HEK293 (cell line): Measurements from ENCODE around the gene ENKUR.

ENCODE experiments used
- CTCF ChIA-PET: fragments of 350-600 bp; formaldehyde crosslinking; extraction: SDS; loops from one replicate; lab custom pipeline; 2021; ENCODE audit warnings: antibody characterized with exemption; lab: Yijun Ruan, JAX
- POLR2A ChIA-PET: fragments of 300-600 bp; formaldehyde crosslinking; extraction: SDS; loops from one replicate; lab custom pipeline; 2020; ENCODE audit warnings: antibody characterized with exemption, inconsistent platforms; lab: Yijun Ruan, JAX
- H3K27ac ChIP-seq: fragments of 200-500 bp; sonication (Bioruptor generic); 2 replicates; pipeline ENCODE4 v1.5.1; 2014; ENCODE audit warnings: low read depth, low read length, control low read depth, inconsistent platforms; ENCODE audit errors: extremely low read depth
- H3K36me3 ChIP-seq, 2 experiments: fragments of 200-500 bp in 1 of 2; sonication (Bioruptor generic) in 1 of 2; 1 replicate in 1 of 2; 2 replicates in 1 of 2; pipeline ENCODE4 v1.5.1; 2014 to 2017; ENCODE audit warnings: inconsistent platforms in 2 of 2, low read length in 2 of 2; ENCODE audit not compliant: control insufficient read depth in 2 of 2, insufficient read depth in 1 of 2
- H3K4me1 ChIP-seq: fragments of 200-500 bp; sonication (Bioruptor generic); 2 replicates; pipeline ENCODE4 v1.5.1; 2014; ENCODE audit warnings: mild to moderate bottlenecking, low read length, inconsistent platforms; ENCODE audit not compliant: control insufficient read depth, insufficient read depth
- H3K4me3 ChIP-seq: 2 replicates; pipeline ENCODE4 v1.5.1; 2011; ENCODE audit warnings: low read depth, mild to moderate bottlenecking, control low read depth, low read length, moderate library complexity
- H3K9me3 ChIP-seq: fragments of 200-500 bp; sonication (Bioruptor generic); 2 replicates; pipeline ENCODE4 v1.5.1; 2014; ENCODE audit warnings: low read depth, low read length, inconsistent platforms; ENCODE audit not compliant: control insufficient read depth, insufficient read depth
- ATF2 ChIP-seq: fragments of 450-650 bp; formaldehyde crosslinking; IDR thresholded peaks from 2 replicates; pipeline ENCODE4 v1.5.1; 2016; ENCODE audit warnings: missing biosample characterization, missing genetic modification characterization, low read depth
- GFI1B ChIP-seq: fragments of 450-650 bp; formaldehyde crosslinking; IDR thresholded peaks from 2 replicates; pipeline ENCODE4 v1.5.1; 2016; ENCODE audit warnings: missing biosample characterization, missing genetic modification characterization
- GLIS2 ChIP-seq: fragments of 450-650 bp; formaldehyde crosslinking; IDR thresholded peaks from 2 replicates; pipeline ENCODE4 v1.5.1; 2016; ENCODE audit warnings: missing biosample characterization, missing genetic modification characterization
- KLF1 ChIP-seq: fragments of 450-650 bp; formaldehyde crosslinking; IDR thresholded peaks from 2 replicates; pipeline ENCODE4 v1.5.1; 2016; ENCODE audit warnings: missing biosample characterization, missing genetic modification characterization
- PRDM1 ChIP-seq: fragments of 450-650 bp; formaldehyde crosslinking; IDR thresholded peaks from 2 replicates; pipeline ENCODE4; 2016; ENCODE audit warnings: missing biosample characterization, missing genetic modification characterization
- YY1 ChIP-seq: fragments of 450-650 bp; formaldehyde crosslinking; IDR thresholded peaks from 2 replicates; pipeline ENCODE4 v1.5.1; 2018; ENCODE audit warnings: missing biosample characterization, missing genetic modification characterization
- ZBTB44 ChIP-seq: fragments of 450-650 bp; IDR thresholded peaks from 2 replicates; pipeline ENCODE4 v1.5.1; 2018; ENCODE audit warnings: missing biosample characterization, mild to moderate bottlenecking, missing genetic modification characterization
- ZFP69B ChIP-seq: fragments of 450-650 bp; formaldehyde crosslinking; IDR thresholded peaks from 2 replicates; pipeline ENCODE4 v1.5.1; 2016; ENCODE audit warnings: missing biosample characterization, missing genetic modification characterization
- ZNF19 ChIP-seq: fragments of 450-650 bp; formaldehyde crosslinking; IDR thresholded peaks from 2 replicates; pipeline ENCODE4; 2016; ENCODE audit warnings: missing biosample characterization, missing genetic modification characterization, low read depth
- ZNF211 ChIP-seq: fragments of 450-650 bp; formaldehyde crosslinking; IDR thresholded peaks from 2 replicates; pipeline ENCODE4 v1.5.1; 2016; ENCODE audit warnings: low read depth, missing biosample characterization, missing genetic modification characterization
- ZNF239 ChIP-seq: fragments of 450-650 bp; formaldehyde crosslinking; IDR thresholded peaks from 2 replicates; pipeline ENCODE4 v1.5.1; 2016; ENCODE audit warnings: missing biosample characterization, missing genetic modification characterization
- ZNF274 ChIP-seq, 2 experiments: fragments of 200-500 bp in 1 of 2; fragments of 450-650 bp in 1 of 2; sonication (Bioruptor generic) in 1 of 2; formaldehyde crosslinking in 1 of 2; IDR thresholded peaks; 2 replicates each; pipeline versions ENCODE4 v1.5.1 to v1.6.1; 2014 to 2016; ENCODE audit warnings: borderline replicate concordance in 1 of 2, inconsistent platforms in 1 of 2, low read length in 1 of 2, missing biosample characterization in 1 of 2, missing genetic modification characterization in 1 of 2
- ZNF335 ChIP-seq: fragments of 450-650 bp; formaldehyde crosslinking; conservative IDR thresholded peaks from 2 replicates; pipeline ENCODE4 v1.5.1; 2016; ENCODE audit warnings: missing biosample characterization, missing genetic modification characterization
- ZNF423 ChIP-seq: fragments of 450-650 bp; formaldehyde crosslinking; IDR thresholded peaks from 2 replicates; pipeline ENCODE4 v1.5.1; 2016; ENCODE audit warnings: missing biosample characterization, missing genetic modification characterization
- ZNF48 ChIP-seq: fragments of 450-650 bp; formaldehyde crosslinking; IDR thresholded peaks from 2 replicates; pipeline ENCODE4 v1.5.1; 2016; ENCODE audit warnings: missing biosample characterization, missing genetic modification characterization
- ZNF529 ChIP-seq: fragments of 450-650 bp; formaldehyde crosslinking; IDR thresholded peaks from 2 replicates; pipeline ENCODE4 v1.5.1; 2017; ENCODE audit warnings: missing genetic modification characterization, missing biosample characterization; ENCODE audit not compliant: insufficient replicate concordance
- ZNF549 ChIP-seq: fragments of 450-650 bp; IDR thresholded peaks from 2 replicates; pipeline ENCODE4 v1.5.1; 2018; ENCODE audit warnings: missing biosample characterization, missing genetic modification characterization, mild to moderate bottlenecking, inconsistent platforms, moderate library complexity
- ZNF600 ChIP-seq: fragments of 450-650 bp; formaldehyde crosslinking; IDR thresholded peaks from 2 replicates; pipeline ENCODE4 v1.5.1; 2016; ENCODE audit warnings: missing biosample characterization, missing genetic modification characterization
- ZNF629 ChIP-seq: fragments of 450-650 bp; formaldehyde crosslinking; IDR thresholded peaks from 2 replicates; pipeline ENCODE4 v1.5.1; 2017; ENCODE audit warnings: missing biosample characterization, missing genetic modification characterization
- ZNF639 ChIP-seq: fragments of 450-650 bp; formaldehyde crosslinking; IDR thresholded peaks from 2 replicates; pipeline ENCODE4 v1.5.1; 2016; ENCODE audit warnings: missing biosample characterization, missing genetic modification characterization
- ZNF660 ChIP-seq: fragments of 450-650 bp; IDR thresholded peaks from 2 replicates; pipeline ENCODE4 v1.5.1; 2018; ENCODE audit warnings: missing biosample characterization, mild to moderate bottlenecking, missing genetic modification characterization
- ZNF670 ChIP-seq: fragments of 450-650 bp; formaldehyde crosslinking; IDR thresholded peaks from 2 replicates; pipeline ENCODE4 v1.5.1; 2016; ENCODE audit warnings: missing biosample characterization, missing genetic modification characterization, low read depth
- ZNF747 ChIP-seq: fragments of 450-650 bp; formaldehyde crosslinking; IDR thresholded peaks from 2 replicates; pipeline ENCODE4 v1.5.1; 2016; ENCODE audit warnings: missing biosample characterization, missing genetic modification characterization
- TF ChIP-seq, protein P1 (sequence below): fragments of 450-650 bp; formaldehyde crosslinking; IDR thresholded peaks from 2 replicates; pipeline ENCODE4 v1.5.1; 2016; ENCODE audit warnings: missing biosample characterization, missing genetic modification characterization
- TF ChIP-seq, protein P2 (sequence below): fragments of 450-650 bp; formaldehyde crosslinking; IDR thresholded peaks from 2 replicates; pipeline ENCODE4 v1.5.1; 2016; ENCODE audit warnings: missing biosample characterization, missing genetic modification characterization, borderline replicate concordance

ENKUR gene

GRCh38 chr10:24971374-24971773, 44.6 kb downstream of the ENKUR start:
- Histone ChIP-seq H3K36me3 (no peaks in the 10 kb centered on the region), H3K9me3 (no peaks in the 10 kb centered on the region), H3K27ac (no peak overlapping the region), H3K4me1 (no peaks in the 10 kb centered on the region), H3K4me3 (no peak overlapping the region)
- ChIA-PET CTCF (interaction anchor here (0.6 kb wide), 1 partner anchor 19 kb away, joined by 3 read pairs; no protein-coding TSS in a partner anchor), POLR2A (no interaction called here)
- no peak for TF ChIP-seq ZNF600 (tag by site-specific recombination)
- no peak for TF ChIP-seq ZNF747 (tag by site-specific recombination)
- no peak for TF ChIP-seq ZFP69B
- TF ChIP-seq ZNF629 (tag by site-specific recombination): no peak
- TF ChIP-seq ZNF274 (IDR thresholded peaks at IDR 0.05; ENCODE audit: low read length): no peak
- no peak for TF ChIP-seq ZNF274 (tag by site-specific recombination; IDR thresholded peaks at IDR 0.05; ENCODE audit: borderline replicate concordance)
- no peak for TF ChIP-seq ZNF670
- TF ChIP-seq ZNF335 (tag by site-specific recombination): no peak
- TF ChIP-seq, protein P1, sequence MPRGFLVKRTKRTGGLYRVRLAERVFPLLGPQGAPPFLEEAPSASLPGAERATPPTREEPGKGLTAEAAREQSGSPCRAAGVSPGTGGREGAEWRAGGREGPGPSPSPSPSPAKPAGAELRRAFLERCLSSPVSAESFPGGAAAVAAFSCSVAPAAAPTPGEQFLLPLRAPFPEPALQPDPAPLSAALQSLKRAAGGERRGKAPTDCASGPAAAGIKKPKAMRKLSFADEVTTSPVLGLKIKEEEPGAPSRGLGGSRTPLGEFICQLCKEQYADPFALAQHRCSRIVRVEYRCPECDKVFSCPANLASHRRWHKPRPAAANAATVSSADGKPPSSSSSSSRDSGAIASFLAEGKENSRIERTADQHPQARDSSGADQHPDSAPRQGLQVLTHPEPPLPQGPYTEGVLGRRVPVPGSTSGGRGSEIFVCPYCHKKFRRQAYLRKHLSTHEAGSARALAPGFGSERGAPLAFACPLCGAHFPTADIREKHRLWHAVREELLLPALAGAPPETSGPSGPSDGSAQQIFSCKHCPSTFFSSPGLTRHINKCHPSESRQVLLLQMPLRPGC (tag by site-specific recombination): no peak
- no peak for TF ChIP-seq ZNF239
- TF ChIP-seq, all 188 proteins: peak for 0

- no peak overlapping the region for H3K27ac ChIP-seq
- TF ChIP-seq ZNF660 (tag by site-specific recombination): no peak
- TF ChIP-seq, protein P1 (tag by site-specific recombination): no peak
- TF ChIP-seq ZNF549 (tag by site-specific recombination): no peak
- TF ChIP-seq ZNF48 (tag by site-specific recombination): no peak
- TF ChIP-seq ZBTB44 (tag by site-specific recombination): no peak
- no peak for TF ChIP-seq ZNF19
- TF ChIP-seq, protein P2, sequence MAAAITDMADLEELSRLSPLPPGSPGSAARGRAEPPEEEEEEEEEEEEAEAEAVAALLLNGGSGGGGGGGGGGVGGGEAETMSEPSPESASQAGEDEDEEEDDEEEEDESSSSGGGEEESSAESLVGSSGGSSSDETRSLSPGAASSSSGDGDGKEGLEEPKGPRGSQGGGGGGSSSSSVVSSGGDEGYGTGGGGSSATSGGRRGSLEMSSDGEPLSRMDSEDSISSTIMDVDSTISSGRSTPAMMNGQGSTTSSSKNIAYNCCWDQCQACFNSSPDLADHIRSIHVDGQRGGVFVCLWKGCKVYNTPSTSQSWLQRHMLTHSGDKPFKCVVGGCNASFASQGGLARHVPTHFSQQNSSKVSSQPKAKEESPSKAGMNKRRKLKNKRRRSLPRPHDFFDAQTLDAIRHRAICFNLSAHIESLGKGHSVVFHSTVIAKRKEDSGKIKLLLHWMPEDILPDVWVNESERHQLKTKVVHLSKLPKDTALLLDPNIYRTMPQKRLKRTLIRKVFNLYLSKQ: no peak
- no peak for TF ChIP-seq PRDM1 (tag by site-specific recombination)
- TF ChIP-seq ZNF423: no peak
- no peak for TF ChIP-seq ZNF639 (tag by site-specific recombination)
- TF ChIP-seq ZNF211 (tag by site-specific recombination): no peak
- TF ChIP-seq YY1 (tag by site-specific recombination): no peak
- no peak for TF ChIP-seq GLIS2 (tag by site-specific recombination)
- TF ChIP-seq KLF1: no peak
- TF ChIP-seq ZNF529 (tag by site-specific recombination): no peak
- TF ChIP-seq ATF2 (tag by site-specific recombination): no peak
- TF ChIP-seq GFI1B (tag by site-specific recombination): no peak
- TF ChIP-seq, all 188 proteins: peak for 0
- no peaks in the 10 kb centered on the region for H3K9me3 ChIP-seq
- H3K4me3 ChIP-seq: no peak overlapping the region
- H3K4me1 ChIP-seq: no peaks in the 10 kb centered on the region
- H3K36me3 ChIP-seq: no peaks in the 10 kb centered on the region
- POLR2A ChIA-PET: no interaction called here
- CTCF ChIA-PET: interaction anchor here (0.5 to 0.9 kb wide), 4 partner anchors 11 to 457 kb away, joined by 3 to 4 read pairs (median 3); no protein-coding TSS in a partner anchor
Measured at GRCh38 chr10:24969841-24970281, 46.1 kb downstream of the ENKUR start.
